Urothelium cell line (cell line): ENCODE data around the gene IFNG.

ENCODE experiments used
- DNase-seq: peaks from one replicate; pipeline ENCODE4 v3.0.0; 2011; ENCODE audit warnings: low spot score, mixed read lengths
- FAIRE-seq: peaks from 2 replicates; lab custom pipeline; 2011; peaks lifted over from hg19 to GRCh38; lab: Jason Lieb, UNC

Gene IFNG

GRCh38 chr12:68169213-68169889 lies 9.8 kb upstream of the IFNG start:
- DNase-seq (no peak), FAIRE-seq (no peak)

- FAIRE-seq, result no peak
- DNase-seq, result no peak
These were observed 6.8 kb upstream of the IFNG start for GRCh38 chr12:68166317-68166831.

GRCh38 chr12:68163560-68164081 lies 4.1 kb upstream of the IFNG start:
- DNase-seq, result no peak
- no peak for FAIRE-seq

GRCh38 chr12:68162374-68162773 lies 2.8 kb upstream of the IFNG start:
- FAIRE-seq (no peak), DNase-seq (peak; percentile 53)

- FAIRE-seq (no peak), DNase-seq (no peak)
These were observed 1.1 kb downstream of the IFNG start for GRCh38 chr12:68158432-68158831.

GRCh38 chr12:68157380-68157779 lies 2.2 kb downstream of the IFNG start:
- DNase-seq, result no peak
- no peak for FAIRE-seq

GRCh38 chr12:68156636-68157035 lies 2.9 kb downstream of the IFNG start:
- DNase-seq (no peak), FAIRE-seq (no peak)

GRCh38 chr12:68154779-68155178 lies 4.8 kb downstream of the IFNG start:
- FAIRE-seq (no peak), DNase-seq (no peak)

GRCh38 chr12:68148261-68148951 lies 11.1 kb downstream of the IFNG start:
- FAIRE-seq, result no peak

GRCh38 chr12:68140556-68140955 lies 19.0 kb downstream of the IFNG start:
- no peak for DNase-seq
- no peak for FAIRE-seq

More at GRCh38 chr12:68148261-68148951, 11.1 kb downstream of the IFNG start:
- DNase-seq, result no peak

GRCh38 chr12:68139941-68140340 lies 19.6 kb downstream of the IFNG start:
- no peak for DNase-seq
- no peak for FAIRE-seq

GRCh38 chr12:68139001-68139400 lies 20.5 kb downstream of the IFNG start:
- no peak for FAIRE-seq
- DNase-seq, result no peak

- DNase-seq (no peak), FAIRE-seq (no peak)
These were observed 21.1 kb downstream of the IFNG start for GRCh38 chr12:68138480-68138879.

GRCh38 chr12:68137335-68137830 lies 22.2 kb downstream of the IFNG start:
- FAIRE-seq (no peak), DNase-seq (no peak)

- DNase-seq (no peak), FAIRE-seq (no peak)
These were observed 24.0 kb downstream of the IFNG start for GRCh38 chr12:68135520-68135919.

GRCh38 chr12:68131867-68132414 lies 27.6 kb downstream of the IFNG start:
- FAIRE-seq (no peak), DNase-seq (no peak)

- no peak for FAIRE-seq
These were observed 29.6 kb downstream of the IFNG start for GRCh38 chr12:68129979-68130378.

GRCh38 chr12:68122236-68122920 lies 37.2 kb downstream of the IFNG start:
- FAIRE-seq, result no peak
- no peak for DNase-seq

More at GRCh38 chr12:68129979-68130378, 29.6 kb downstream of the IFNG start:
- DNase-seq, result no peak

- FAIRE-seq (no peak), DNase-seq (no peak)
These were observed 38.4 kb downstream of the IFNG start for GRCh38 chr12:68121143-68121542.

- FAIRE-seq (no peak), DNase-seq (no peak)
These were observed 39.8 kb downstream of the IFNG start for GRCh38 chr12:68119724-68120211.

- FAIRE-seq (no peak), DNase-seq (no peak)
These were observed 40.3 kb downstream of the IFNG start for GRCh38 chr12:68119250-68119649.
